BJ (cell line): Measurements from ENCODE around the gene ARHGAP26. TPM values are rescaled to one million over a fixed set of nuclear protein-coding genes. Genes with fewer than 3 reads are reported as not detected.

Source experiments
- CTCF ChIA-PET: fragments of 350-600 bp; formaldehyde crosslinking; extraction: SDS; loops from one replicate; lab custom pipeline; 2021; ENCODE audit warnings: antibody characterized with exemption, inconsistent platforms; lab: Yijun Ruan, JAX
- POLR2A ChIA-PET: fragments of 300-600 bp; sonication (Branson Sonifier 250); formaldehyde crosslinking; extraction: SDS; loops from one replicate; lab custom pipeline; 2021; ENCODE audit warnings: antibody characterized with exemption; lab: Charles Lee
- DNase-seq: peaks from one replicate; pipeline ENCODE4 v3.0.0-alpha.2; 2011; ENCODE audit warnings: low read depth
- H3K27me3 ChIP-seq: 2 replicates; pipeline ENCODE4 v1.6.0; 2011; ENCODE audit warnings: low read length; ENCODE audit not compliant: control insufficient read depth, insufficient read depth
- H3K36me3 ChIP-seq: 2 replicates; pipeline ENCODE4 v1.5.1; 2011; ENCODE audit warnings: low read length; ENCODE audit not compliant: control insufficient read depth, insufficient read depth
- H3K4me3 ChIP-seq: 2 replicates; pipeline ENCODE4 v1.5.1; 2011; ENCODE audit warnings: low read depth, mild to moderate bottlenecking, control low read depth, low read length
- CTCF ChIP-seq: IDR thresholded peaks from 2 replicates; pipeline ENCODE4 v1.5.1; 2011; ENCODE audit warnings: low read depth, mild to moderate bottlenecking, control low read depth, inconsistent platforms, low read length, moderate library complexity; ENCODE audit not compliant: insufficient read depth
- polyA plus RNA-seq: library from polyadenylated mRNA; depleted of rRNA; stranded (reverse); fragments of >200 nt; gene quantifications from 2 replicates; pipeline ENCODE4 v1.2.3, GENCODE V29; 2011

Gene ARHGAP26
- polyA plus RNA-seq, 1 experiment: 4.8 TPM

- TF ChIP-seq CTCF: no peak
- H3K27me3 ChIP-seq: no peaks in the 10 kb centered on the region
- CTCF ChIA-PET: interaction anchor here (0.6 to 1.1 kb wide), 2 partner anchors 187 to 200 kb away, joined by 3 read pairs; no protein-coding TSS in a partner anchor
- no peaks in the 10 kb centered on the region for H3K36me3 ChIP-seq
- POLR2A ChIA-PET: no interaction called here
- no peak for DNase-seq
- no peak overlapping the region for H3K4me3 ChIP-seq
Measured at GRCh38 chr5:143208781-143209510, 438.8 kb downstream of the ARHGAP26 start.

- Histone ChIP-seq H3K4me3 (no peak overlapping the region), H3K36me3 (no peaks in the 10 kb centered on the region; the same call in 1 of the 2 replicates), H3K27me3 (no peaks in the 10 kb centered on the region)
- TF ChIP-seq CTCF: no peak
- no peak for DNase-seq
- POLR2A ChIA-PET: no interaction called here
- CTCF ChIA-PET: no interaction called here
Measured at GRCh38 chr5:143209881-143210395, 439.8 kb downstream of the ARHGAP26 start.

GRCh38 chr5:143210576-143210975 lies 440.4 kb downstream of the ARHGAP26 start:
- DNase-seq: no peak
- no peak for TF ChIP-seq CTCF
- no peaks in the 10 kb centered on the region; the same call in 1 of the 2 replicates for H3K36me3 ChIP-seq
- H3K27me3 ChIP-seq: no peaks in the 10 kb centered on the region
- POLR2A ChIA-PET: no interaction called here
- no peak overlapping the region for H3K4me3 ChIP-seq
- CTCF ChIA-PET: no interaction called here

GRCh38 chr5:143212261-143212660 lies 442.1 kb downstream of the ARHGAP26 start:
- no peaks in the 10 kb centered on the region for H3K27me3 ChIP-seq
- CTCF ChIA-PET: no interaction called here
- DNase-seq: no peak
- POLR2A ChIA-PET: no interaction called here
- no peaks in the 10 kb centered on the region; the same call in 1 of the 2 replicates for H3K36me3 ChIP-seq
- no peak for TF ChIP-seq CTCF
- no peak overlapping the region for H3K4me3 ChIP-seq

GRCh38 chr5:143213231-143213850 lies 443.2 kb downstream of the ARHGAP26 start:
- POLR2A ChIA-PET: interaction anchor here (0.6 kb wide), 1 partner anchor 69 kb away, joined by 3 read pairs; no protein-coding TSS in a partner anchor
- Histone ChIP-seq H3K27me3 (no peaks in the 10 kb centered on the region), H3K36me3 (no peaks in the 10 kb centered on the region; the same call in 1 of the 2 replicates), H3K4me3 (no peak overlapping the region)
- peak; percentile 46 for DNase-seq
- TF ChIP-seq CTCF: no peak
- CTCF ChIA-PET: interaction anchor here (0.6 to 1.5 kb wide), 5 partner anchors 9 to 796 kb away, joined by 3 to 4 read pairs (median 4); no protein-coding TSS in a partner anchor
